GM23248 (cell line): ENCODE results near the gene TIPARP.

Experiments
- EZH2 ChIP-seq: fragments of 200-600 bp; sonication (generic); IDR thresholded peaks from 2 replicates; pipeline ENCODE4 v1.6.1; 2018; ENCODE audit warnings: antibody characterized with exemption, mild to moderate bottlenecking; ENCODE audit not compliant: insufficient read depth, poor library complexity, severe bottlenecking
- EZH2phosphoT487 ChIP-seq: fragments of 200-600 bp; sonication (generic); IDR thresholded peaks from 2 replicates; pipeline ENCODE4 v1.6.1; 2018; ENCODE audit warnings: antibody characterized with exemption, moderate library complexity, mild to moderate bottlenecking, low read depth; ENCODE audit not compliant: insufficient read depth

GRCh38 chr3:156681002-156681401, 6.6 kb downstream of the TIPARP start:
- TF ChIP-seq EZH2 (no peak), EZH2phosphoT487 (no peak)
